Measurements from ENCODE around the gene PLA2G2A. TPM values are rescaled to one million over a fixed set of nuclear protein-coding genes. Genes with fewer than 3 reads are reported as not detected.

Gene PLA2G2A
- total and polyA plus RNA-seq, 9 of the 15 experiments (the other 6 are each of a cell fraction or from before 2014, with no cell fraction given), result not detected

GRCh38 chr1:19988267-19989006 lies 9.0 kb upstream of the PLA2G2A start (continued):
- TF ChIP-seq, protein P1, sequence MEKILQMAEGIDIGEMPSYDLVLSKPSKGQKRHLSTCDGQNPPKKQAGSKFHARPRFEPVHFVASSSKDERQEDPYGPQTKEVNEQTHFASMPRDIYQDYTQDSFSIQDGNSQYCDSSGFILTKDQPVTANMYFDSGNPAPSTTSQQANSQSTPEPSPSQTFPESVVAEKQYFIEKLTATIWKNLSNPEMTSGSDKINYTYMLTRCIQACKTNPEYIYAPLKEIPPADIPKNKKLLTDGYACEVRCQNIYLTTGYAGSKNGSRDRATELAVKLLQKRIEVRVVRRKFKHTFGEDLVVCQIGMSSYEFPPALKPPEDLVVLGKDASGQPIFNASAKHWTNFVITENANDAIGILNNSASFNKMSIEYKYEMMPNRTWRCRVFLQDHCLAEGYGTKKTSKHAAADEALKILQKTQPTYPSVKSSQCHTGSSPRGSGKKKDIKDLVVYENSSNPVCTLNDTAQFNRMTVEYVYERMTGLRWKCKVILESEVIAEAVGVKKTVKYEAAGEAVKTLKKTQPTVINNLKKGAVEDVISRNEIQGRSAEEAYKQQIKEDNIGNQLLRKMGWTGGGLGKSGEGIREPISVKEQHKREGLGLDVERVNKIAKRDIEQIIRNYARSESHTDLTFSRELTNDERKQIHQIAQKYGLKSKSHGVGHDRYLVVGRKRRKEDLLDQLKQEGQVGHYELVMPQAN (IDR thresholded peaks at IDR 0.05; ENCODE audit: borderline replicate concordance), result no peak
- TF ChIP-seq, protein P2, sequence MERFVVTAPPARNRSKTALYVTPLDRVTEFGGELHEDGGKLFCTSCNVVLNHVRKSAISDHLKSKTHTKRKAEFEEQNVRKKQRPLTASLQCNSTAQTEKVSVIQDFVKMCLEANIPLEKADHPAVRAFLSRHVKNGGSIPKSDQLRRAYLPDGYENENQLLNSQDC (CRISPR knock-in tag; IDR thresholded peaks at IDR 0.05), result no peak
- TF ChIP-seq BCL6 (CRISPR knock-in tag; IDR thresholded peaks at IDR 0.05), result no peak

DNA sequence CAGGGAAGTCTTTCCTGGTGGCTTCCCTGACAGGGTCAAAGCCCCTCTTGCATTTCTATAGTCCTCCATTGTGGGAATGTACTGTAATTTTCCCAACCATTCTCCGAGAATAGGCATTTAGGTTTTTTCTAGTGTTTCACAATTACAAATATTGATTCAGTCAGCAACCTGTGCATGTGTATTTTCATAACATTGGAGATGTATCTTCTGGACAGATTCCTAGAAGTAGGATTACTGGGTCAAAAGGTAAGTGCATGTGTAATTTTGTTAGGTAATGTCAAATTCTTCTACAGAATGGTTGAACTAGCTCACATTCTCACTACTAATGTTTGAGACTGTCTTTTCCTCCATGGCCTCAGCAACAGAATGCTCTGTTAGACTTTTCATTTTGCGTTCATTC lies 8.3 kb upstream of the PLA2G2A start:
- no TSS peak for BruUV-seq (replicated peaks)
- in situ Hi-C loops (cut with MboI), result no loop called here
- Histone ChIP-seq H3K9ac (ENCODE audit: insufficient read depth in 1 of 2, low read depth in 2 of 2, low read length in 2 of 2) (no peak overlapping the region), H3K4me2 (ENCODE audit: insufficient read depth, low read length) (no peak overlapping the region), H3K27me3 (ENCODE audit: control insufficient read depth in 2 of 2, insufficient read depth in 2 of 2, low read length in 2 of 2) (no peaks in the 10 kb centered on the region; a peak in 4 of 5 replicates), H3K4me1 (replicated peaks in 1 of 2; ENCODE audit: control insufficient read depth in 2 of 2, insufficient read depth in 2 of 2, low read length in 2 of 2) (no peaks in the 10 kb centered on the region; a peak in 2 of 5 replicates), H3K9me1 (ENCODE audit: control insufficient read depth, insufficient read depth, low read length) (no peaks in the 10 kb centered on the region), H3K4me3 (no peak overlapping the region), H3K79me2 (ENCODE audit: control insufficient read depth, insufficient read depth, low read length) (no peaks in the 10 kb centered on the region), H3K9me3 (replicated peaks; ENCODE audit: control insufficient read depth, insufficient read depth, low read depth, low read length) (no peaks in the 10 kb centered on the region), H3K27ac (ENCODE audit: extremely low read depth, low read depth, low read length) (no peak overlapping the region), H2AFZ (ENCODE audit: low read depth, low read length) (no peak overlapping the region), H4K20me1 (replicated peaks; ENCODE audit: control insufficient read depth, insufficient read depth, low read length) (no peaks in the 10 kb centered on the region), H3K36me3 (ENCODE audit: control insufficient read depth, insufficient read depth, low read length) (no peaks in the 10 kb centered on the region)
- WGBS (ENCODE audit: insufficient coverage, low coverage, missing lambda C conversion rate), result 3% methylated on average over 2 of the region's 2 CpGs
- ATAC-seq (no peak), FAIRE-seq (no peak), DNase-seq (ENCODE audit: extremely low read depth in 1 of 4, low spot score in 3 of 4) (no peak)
- intact Hi-C loops (cut with micrococcal nuclease), result no loop called here
- ChIA-PET CTCF (ENCODE audit: low intra/inter-chr PET ratio) (no interaction called here), POLR2A (no interaction called here)
- TF ChIP-seq NCOA4 (IDR thresholded peaks at IDR 0.05; ENCODE audit: partially characterized antibody) (no peak), SMAD1 (IDR thresholded peaks at IDR 0.05; ENCODE audit: low read depth, low read length, partially characterized antibody) (no peak), ZNF311 (CRISPR knock-in tag; IDR thresholded peaks at IDR 0.05) (no peak), NR4A1 (CRISPR knock-in tag; IDR thresholded peaks at IDR 0.05) (no peak), NR4A1 (tag; IDR thresholded peaks at IDR 0.05) (no peak), FOXK1 (CRISPR knock-in tag; IDR thresholded peaks at IDR 0.05; ENCODE audit: borderline replicate concordance) (no peak), ARHGAP35 (IDR thresholded peaks at IDR 0.05; ENCODE audit: partially characterized antibody) (no peak), CBX3 (IDR thresholded peaks at IDR 0.05; ENCODE audit: borderline replicate concordance in 1 of 2, low read length in 2 of 2) (no peak), GTF2F1 (IDR thresholded peaks at IDR 0.05; ENCODE audit: low read depth, low read length) (no peak), SAFB (IDR thresholded peaks at IDR 0.05; ENCODE audit: borderline replicate concordance, low read depth, low read length) (no peak), MECOM (CRISPR knock-in tag; IDR thresholded peaks at IDR 0.05) (no peak), XRCC3 (IDR thresholded peaks at IDR 0.05) (no peak), RBM17 (IDR thresholded peaks at IDR 0.05; ENCODE audit: borderline replicate concordance, low read depth, low read length) (no peak), ZFP36 (IDR thresholded peaks at IDR 0.05; ENCODE audit: low read depth, low read length, partially characterized antibody) (no peak)
- TF ChIP-seq, protein P3, sequence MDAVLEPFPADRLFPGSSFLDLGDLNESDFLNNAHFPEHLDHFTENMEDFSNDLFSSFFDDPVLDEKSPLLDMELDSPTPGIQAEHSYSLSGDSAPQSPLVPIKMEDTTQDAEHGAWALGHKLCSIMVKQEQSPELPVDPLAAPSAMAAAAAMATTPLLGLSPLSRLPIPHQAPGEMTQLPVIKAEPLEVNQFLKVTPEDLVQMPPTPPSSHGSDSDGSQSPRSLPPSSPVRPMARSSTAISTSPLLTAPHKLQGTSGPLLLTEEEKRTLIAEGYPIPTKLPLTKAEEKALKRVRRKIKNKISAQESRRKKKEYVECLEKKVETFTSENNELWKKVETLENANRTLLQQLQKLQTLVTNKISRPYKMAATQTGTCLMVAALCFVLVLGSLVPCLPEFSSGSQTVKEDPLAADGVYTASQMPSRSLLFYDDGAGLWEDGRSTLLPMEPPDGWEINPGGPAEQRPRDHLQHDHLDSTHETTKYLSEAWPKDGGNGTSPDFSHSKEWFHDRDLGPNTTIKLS (IDR thresholded peaks at IDR 0.05; ENCODE audit: borderline replicate concordance, low read depth), result no peak
